ENCODE measurements around the gene ALKBH7.
A peak's percentile ranks its signal among the peaks of the same experiment; 100 is the strongest.

The ALKBH7 gene

DNA sequence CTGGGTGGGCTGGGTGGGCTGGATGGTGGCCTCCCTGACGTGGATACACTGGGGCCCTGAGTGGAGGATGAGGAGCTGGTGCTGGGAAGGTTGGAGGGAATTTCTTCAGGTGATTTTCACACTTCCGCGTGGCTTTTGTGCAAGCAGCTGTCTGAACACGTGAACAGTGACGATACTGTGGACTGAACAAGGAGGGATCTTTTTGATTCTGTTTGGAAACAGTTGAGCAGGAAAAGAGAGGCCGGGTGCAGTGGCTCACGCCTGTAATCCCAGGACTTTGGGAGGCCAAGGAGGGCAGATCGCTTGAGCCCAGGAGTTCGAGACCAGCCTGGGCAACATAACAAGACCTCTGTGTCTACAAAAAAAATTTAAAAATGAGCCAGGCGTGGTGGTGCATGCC is 29.5 kb downstream of the ALKBH7 start:
- DNase-seq: no peak

DNA sequence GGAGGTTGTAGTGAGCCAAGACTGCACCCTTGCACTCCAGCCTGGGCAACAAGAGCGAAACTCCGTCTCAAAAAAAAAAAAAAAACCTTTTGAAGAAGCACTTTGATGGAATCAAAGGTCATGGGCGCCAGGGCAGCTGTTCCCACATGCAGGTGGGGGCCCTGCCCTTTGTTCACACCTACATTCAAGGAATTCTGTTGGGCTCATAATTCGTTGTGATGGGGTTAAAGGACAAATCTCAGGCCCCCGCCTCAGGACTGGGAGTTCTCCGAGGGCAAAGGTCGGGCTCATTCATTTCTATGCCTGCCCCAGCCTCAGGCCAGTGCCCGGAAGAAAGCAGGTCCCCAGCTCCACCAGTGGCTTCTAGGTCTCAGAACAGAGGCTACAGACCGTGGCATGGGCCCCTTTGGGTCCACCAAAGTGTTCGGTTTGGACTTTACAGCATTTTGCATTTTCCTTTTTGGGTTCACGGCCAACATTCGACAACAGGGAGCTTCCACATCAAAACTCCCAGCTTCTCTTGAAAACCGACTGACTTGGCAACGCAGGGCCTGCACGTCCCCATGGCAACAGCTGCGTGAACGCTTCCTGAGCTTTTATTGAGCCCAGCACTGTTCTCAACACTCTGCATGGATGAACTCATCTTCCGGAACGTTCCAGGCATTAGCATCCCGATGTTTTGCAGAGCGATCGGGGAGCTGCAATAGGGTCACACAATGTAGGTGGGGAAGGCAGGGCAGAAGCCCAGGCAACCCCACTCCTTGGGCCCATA is 30.4 kb downstream of the ALKBH7 start:
- no peak for DNase-seq

DNA sequence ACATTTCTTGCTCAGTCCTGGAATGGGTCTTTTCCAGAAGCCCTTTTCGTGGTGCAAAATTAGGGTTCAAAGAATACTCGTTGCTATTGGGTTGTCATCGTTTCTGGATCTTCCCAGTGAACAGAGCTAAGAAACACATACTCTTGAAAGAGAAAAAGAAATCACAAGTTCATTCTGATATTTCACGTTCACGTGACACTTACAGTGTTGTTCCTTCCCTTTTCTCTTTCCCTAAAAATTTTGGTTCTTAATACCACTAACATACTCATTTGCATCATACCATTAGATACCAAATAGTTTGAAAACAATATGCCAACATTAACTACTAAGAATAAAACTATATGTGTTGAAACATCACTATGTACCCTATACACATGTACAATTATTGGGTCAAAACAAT is 33.8 kb downstream of the ALKBH7 start:
- no peak for DNase-seq

DNA sequence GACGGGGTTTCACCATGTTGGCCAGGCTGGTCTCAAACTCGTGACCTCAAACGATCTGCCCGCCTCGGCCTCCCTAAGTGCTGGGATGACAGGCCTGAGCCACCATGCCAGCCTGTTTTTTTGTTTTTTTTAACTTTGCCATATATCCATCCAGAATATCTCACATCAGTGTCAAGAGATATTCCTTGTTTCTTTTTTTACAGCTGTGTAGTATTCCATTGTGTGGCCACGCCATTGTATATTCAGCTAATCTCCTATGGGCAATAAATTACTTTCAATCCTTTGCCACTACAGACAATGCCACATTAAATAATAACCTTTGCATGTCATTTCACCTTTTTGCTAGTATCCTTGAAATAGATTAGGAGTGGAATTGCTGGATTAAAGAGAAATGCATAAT is 36.8 kb downstream of the ALKBH7 start:
- no peak for DNase-seq

DNA sequence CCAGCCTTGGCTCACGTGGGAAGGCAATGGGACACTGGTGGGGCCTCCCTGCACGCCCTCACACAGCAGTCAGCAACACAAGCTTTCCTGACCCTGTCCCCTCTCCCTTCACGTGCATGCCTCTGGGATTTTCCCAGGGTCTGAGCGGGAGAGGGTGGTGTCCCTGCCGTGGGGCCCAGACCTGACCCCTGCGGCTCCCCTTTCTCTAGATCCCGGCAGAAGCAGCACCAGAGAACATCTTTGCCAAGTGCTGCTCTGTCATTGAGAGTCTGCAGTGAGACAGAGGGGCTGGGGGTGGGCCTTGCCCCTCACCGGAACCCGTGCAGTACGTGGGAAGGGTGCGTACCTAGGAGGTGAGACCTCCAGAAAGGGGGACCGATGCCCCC is 39.5 kb downstream of the ALKBH7 start:
- no peak for DNase-seq

DNA sequence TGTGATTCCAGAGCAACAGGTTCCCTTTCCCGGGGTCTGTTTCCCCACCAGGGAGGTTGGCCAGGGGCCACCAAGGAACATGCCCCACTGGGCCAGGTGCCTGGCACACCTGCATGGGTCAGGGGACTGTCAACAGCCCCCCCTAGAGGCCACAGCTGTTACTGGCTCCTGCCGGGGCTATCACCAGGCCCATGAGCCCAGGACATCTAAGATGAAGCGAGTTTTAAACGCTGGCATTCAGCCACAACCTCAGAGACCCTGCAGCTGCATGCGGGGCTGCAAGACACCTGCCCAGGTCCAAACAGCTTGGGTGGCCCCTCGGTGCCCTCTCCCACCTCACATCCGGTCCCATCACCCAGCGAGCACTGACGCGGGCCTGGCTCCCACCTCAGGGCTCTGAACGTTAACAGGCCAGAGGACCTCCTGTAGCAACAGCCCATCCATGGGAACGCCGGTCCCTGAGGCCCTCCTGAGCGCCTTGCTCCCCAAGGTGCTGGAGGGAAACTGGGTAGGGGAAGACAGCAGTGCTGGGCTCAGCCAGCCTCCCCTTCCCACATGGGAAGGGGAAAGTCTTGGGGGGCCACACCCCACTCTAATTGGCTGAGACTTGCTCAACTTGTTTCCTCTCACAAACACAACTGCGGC is 40.0 kb downstream of the ALKBH7 start:
- peak; percentile 41 for DNase-seq

DNA sequence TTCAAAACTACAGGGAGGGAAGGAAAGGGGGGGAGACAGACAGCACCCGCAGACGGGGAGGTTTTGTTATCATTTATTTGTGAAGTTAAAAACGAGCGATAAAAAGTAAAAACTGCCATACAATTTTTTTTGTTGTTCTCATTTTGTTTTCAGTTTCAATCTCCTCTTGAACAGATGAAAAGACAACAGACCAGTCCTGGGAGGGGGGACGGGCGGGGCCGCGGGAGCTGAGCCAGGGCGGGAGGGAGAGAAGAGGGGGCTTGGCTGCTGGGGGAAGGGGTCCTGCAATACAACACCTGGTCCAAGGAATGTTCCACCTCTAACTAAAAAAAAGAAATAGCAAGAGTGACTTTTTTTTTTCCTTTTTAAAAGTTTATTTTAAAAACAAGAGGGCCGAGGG is 40.7 kb downstream of the ALKBH7 start:
- DNase-seq: no peak

DNA sequence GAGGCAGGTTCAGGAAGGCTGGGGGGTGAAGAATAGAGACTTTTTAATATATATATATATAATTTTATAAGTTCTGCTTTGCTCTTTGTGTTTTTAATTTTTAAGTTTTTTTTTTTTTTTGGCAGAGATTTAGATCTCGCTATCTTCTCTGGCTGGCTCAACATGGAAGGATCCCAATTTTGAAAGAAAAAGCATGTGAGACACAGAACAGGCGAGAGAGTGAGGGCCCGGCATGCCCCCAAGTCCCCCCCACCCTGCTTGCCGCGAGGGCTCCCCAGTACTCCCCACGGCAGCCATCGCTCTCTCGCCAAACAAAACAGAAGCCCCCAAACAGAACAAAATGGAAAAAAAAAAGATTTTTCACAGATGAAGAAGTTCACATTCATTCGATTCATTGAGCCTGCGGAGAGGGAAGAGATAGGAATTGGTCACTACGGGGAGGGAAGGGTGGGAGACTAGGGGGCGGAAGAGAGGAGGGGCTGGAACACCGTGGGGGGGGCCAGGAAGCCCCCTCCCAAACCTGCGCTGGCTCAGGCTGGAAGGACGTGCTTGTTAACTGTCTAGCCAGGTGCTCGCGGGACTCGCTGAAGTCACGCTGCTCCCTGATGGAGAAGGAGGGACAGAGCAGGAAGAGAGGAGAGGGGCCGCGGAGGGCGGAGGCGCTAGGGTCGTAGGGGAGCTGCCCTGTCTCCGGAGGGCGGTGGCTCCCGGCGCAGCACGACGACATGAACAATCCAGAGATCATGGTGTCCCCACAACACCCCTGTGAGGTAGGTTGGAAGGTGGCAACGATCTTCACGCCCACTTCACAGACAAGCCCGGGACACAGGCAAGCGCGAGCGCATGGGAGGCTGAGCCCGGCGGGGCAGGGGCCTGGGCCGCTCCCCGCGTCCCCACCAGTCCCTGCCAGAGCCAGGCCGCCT is 41.4 kb downstream of the ALKBH7 start:
- no peak for DNase-seq

DNA sequence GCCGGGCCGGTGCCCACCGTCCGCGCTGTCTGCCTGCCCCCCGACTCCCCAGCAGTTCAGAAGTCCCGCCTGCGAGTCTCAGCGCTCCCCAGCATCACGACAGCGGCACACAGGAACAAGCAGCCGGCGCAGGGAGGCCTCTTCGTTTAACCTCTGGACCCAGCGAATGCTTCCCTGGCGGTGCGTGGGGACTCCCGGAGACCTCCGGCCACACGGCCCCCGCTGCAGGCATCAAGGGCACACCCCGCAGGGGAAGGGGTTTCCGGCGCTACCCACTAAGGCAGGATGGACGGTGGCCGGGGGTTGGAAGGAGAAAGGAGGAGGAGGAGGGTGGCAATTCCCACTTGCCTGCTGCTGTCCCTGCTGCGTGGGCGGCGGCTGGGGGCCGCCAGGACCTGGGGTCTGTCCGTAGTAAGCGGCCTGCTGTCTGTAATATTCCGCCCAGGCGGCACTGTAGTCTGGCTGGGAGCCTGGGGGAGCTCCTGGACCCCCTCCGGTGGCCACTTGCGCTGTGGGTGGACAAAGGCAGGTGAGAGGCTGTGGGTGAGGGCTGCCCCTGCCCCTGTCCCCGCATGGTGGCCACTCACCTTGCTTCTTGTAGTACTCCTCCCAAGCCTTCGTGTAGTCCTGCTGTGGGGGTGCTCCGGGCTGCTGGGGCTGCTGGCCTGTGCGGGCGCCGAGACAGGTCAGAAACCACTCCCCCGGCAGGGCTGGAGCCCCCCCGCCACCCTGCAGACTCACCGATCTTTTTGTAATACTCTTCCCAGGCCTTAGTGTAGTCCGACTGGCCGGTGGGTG is 42.4 kb downstream of the ALKBH7 start:
- no peak for DNase-seq

DNA sequence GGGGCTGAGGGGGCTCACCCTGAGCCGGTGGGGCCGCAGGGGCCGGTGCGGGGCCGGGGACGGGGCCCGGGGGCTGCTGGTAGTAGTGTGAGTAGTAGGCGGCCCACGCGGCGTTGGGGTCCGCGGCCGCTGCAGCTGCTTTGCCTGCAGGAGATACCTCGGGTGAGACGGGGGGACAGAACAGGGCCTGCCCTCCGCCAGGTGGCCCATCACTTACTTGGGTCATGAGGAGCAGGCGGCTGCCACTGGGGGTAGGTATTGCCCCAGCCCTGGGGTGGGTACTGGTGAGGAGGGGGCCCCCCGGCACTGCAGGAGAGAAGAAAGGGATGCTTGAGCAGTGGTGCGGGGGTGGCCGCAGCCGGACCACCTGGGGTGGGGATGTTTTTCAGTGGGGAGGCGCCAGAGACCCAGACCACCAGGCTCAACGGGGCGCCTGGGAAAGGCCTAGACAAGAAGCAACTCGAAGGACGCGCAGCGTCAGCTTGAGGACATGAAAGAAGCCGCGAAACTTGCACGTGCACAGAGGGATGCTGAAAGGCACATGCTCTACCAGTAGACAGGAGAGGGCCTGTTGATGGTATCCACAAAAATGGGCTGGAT is 43.1 kb downstream of the ALKBH7 start:
- no peak for DNase-seq

DNA sequence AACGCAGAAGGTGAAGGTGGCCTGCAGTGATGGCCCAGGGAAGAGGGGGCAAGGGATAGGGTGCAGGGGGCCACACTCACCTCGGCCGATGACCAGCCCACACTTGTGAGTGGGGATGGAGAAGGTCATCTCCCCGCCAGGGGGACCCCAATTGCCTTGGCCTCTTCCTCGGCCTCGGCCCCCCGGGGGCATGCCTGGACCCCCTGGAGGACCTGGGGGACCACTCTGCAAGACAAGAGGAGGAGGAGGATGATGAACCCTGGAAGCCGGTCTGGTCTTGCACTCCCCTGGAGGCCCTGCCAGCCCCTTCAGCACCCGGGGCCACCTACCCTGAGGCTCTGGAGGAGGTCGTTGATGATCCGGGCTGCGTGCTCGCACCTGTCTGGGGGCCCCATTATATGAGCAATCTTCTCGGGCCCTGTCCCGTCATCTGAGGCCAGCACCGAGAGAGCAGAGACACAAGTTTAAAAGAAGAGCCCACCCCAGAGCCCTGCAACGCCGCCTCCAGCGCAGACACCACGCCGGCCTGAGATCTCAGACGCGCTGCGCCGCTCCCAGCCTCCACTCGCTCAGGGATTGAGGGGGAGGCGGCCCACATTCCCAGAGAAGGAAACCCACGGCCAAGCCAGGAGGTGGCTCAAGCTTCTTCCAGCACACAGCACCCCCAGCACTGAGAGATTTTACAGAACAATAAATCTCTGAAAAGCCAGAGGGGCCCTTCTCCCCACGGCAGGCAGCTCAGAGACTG is 44.2 kb downstream of the ALKBH7 start:
- no peak for DNase-seq

DNA sequence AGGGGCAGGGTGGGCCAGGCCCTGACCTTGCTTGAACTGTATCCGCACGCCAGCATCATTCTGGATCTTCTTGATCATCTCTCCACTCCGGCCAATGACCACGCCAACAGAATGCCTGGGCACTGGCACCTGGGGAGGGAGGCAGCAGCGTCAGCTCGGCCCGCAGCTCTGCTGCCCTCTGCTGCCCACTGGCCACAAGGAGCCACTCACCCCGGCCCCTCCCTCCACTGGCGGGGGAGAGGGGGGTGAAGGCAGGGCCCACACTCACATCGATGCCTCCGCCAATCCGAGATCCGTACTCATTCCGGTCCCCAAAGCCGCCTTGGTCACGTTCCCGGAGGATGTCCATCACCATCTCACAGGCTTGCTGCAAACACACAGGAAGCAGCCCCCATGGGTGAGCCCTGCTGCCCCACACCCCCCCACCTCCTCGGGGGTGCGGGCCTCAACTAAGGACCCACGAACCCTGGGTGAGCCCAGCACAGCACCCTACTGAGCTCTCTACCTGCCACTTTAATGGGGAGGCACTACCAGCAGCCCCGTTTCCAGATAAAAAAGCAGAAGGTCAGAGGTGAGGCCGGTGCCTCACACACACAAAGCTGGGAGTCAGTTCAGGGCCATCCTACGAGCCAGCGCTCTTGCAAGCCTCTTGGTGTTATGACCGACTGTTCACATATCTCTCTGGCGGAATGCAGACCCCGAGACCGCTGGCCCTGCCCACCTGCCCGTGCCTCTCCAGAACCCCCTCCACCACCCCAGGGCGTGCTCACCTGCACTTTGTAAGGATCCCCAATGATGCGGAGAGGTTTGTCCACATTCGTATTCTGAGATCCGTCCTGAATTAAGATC is 45.3 kb downstream of the ALKBH7 start:
- DNase-seq: no peak

DNA sequence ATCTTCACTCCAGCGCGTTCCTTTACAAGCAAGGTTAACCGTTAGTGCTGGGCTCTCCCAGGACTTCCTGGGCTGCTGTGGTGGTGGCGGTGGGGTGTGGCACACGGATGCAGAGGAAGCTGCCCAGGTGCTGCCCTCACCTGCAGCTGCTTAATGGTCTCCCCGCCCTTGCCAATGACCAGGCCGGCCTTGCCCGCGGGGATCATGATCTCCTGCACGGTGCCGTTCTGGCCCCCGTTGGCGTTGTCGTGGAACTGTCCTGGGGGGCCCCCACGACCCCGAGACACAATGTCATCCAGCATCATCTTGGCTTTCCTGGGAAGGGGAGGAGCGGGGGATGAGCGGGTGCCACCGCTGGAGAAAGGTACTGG is 46.0 kb downstream of the ALKBH7 start:
- DNase-seq: no peak

DNA sequence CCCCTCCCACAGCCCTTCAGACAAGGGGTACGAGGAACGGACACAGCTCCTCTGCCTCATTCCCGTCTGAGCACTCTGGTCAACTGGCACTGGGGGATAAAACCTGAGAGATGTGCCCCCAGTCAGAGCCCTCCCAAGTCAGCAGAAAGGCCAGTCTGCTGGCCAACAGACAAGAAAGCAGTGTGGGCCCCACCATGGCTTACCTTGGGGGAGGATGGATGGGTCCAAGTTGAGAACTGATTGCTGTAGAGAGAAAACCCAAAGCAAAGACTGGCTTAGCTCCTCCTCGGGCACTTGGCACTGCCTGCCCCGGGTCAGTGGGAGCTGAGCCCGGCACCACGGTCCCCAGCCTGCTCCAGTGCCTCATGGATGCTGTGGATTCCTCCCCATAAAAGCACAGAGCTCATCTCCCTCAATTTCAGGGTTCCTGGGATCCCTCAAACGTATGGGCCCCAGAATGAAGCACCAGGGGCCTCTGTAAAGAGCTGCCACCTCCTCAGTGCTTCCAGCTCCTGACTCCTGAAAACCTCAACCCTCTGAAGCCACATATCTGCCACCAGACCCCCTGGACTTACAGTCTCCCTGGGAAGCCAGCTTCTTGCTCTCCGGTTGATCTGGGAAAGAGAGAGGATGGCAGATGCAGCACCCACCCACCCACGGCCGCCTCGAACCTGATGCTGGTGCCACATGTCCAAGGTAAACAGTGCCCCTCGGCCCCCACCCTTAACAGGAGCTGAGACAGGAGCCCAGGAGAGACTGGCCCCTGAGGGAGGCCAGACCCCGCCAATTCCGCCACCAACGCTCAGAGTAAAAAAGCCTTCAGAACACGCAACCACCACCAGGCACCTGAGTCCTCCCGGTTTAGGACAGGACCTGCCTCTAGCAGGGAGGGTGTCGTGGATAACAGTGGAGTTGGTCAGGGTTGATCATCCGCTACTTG is 48.8 kb downstream of the ALKBH7 start:
- DNase-seq: no peak

DNA sequence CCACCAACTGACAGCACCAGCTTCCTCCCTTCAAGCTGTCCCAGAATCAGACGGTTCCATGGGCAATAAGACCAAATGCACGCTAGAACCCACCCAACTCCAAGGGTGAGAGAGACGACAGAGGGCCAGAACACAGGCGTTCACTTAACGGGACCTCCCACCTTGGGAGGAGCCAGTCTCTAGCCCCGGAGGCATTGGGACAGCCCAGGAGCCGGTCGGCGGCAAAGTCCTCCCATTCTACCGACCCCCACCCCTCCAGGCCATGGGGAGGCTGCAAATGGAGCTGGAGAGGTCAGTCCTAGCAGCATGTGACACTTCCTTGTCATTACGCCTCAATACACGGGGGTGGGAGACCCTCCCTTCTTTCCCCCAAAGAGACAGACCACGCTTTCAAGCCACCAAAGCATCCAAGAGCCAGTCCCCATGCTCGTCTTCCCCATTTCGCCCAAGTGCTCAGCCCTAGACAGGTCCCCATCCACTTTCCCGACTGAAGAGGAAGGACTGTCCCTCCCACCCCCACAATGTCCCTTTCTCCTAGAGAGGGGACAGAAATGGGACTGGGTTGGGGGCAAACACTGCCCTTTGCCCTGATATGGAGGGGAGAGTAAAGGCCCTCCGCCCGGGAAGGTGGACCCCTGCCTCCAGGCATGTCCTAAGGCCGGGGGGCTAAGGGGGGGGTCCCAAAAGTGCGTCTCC is 51.1 kb downstream of the ALKBH7 start:
- DNase-seq: peak; percentile 75

DNA sequence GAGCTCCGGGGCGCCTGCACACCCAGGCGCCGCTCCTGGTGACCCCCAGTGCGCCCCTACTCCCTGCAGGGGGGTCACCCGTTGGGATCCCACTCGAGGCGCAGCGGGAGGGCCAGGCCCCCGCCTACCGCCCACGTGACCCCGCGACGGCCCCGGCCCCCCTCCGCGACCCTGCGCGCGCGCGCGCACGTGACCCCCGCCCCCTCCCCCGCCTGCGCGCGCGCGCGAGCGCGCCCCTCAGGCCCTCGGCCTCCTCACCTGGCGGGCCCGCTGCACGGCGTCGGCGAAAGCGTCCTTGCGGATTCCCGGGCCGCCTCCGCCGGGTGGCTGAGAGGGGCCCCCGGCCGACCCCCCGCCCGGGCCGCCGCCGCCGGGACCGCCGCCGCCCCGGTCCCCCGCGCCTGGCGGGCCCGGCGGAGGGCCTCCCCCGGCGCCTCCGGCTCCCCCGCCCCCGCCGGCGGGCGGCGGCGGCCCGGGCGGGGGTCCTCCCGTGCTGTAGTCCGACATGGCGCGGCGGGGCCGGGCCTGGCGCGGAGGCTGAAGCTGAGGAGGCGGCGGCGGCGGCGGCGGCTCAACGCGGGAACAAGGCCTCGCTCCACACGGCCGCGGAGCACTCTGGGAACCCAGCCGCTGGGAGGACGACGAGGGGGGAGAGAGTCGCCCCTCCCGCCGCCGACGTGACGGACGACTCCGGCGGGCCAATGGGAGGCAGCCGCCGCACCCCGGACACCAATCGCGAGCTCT is 51.8 kb downstream of the ALKBH7 start, which contains the start of gene KHSRP:
TSS of gene KHSRP (minus strand) at position 617 of the 744 bp plus-strand sequence. CDS start at position 507, 110 bp downstream.
- peak; percentile 7 for DNase-seq

Measured in hematopoietic multipotent progenitor cell treated with erythropoietin and hydrocortisone succinate and interleukin-3 and kit ligand, for 8 days (in vitro differentiated cells).